Keratinocyte (primary cell): ENCODE results near the gene MCF2L2. TPM values are rescaled to one million over a fixed set of nuclear protein-coding genes. Genes with fewer than 3 reads are reported as not detected.

Source experiments
- DNase-seq: peaks from one replicate; pipeline ENCODE4 v3.0.0-alpha.2; 2011; ENCODE audit warnings: low read depth, missing footprints, low spot score
- FAIRE-seq: peaks from 2 replicates; lab custom pipeline; 2011; peaks lifted over from hg19 to GRCh38; lab: Jason Lieb, UNC
- H2AFZ ChIP-seq: 2 replicates; pipeline ENCODE4 v1.6.0; 2012; ENCODE audit warnings: low read length, control low read depth, inconsistent platforms; ENCODE audit not compliant: control insufficient read depth
- H3K27ac ChIP-seq: 2 replicates; pipeline ENCODE4 v1.5.1; 2011; ENCODE audit warnings: low read length; ENCODE audit not compliant: control insufficient read depth, insufficient read depth
- H3K27me3 ChIP-seq: 3 replicates; pipeline ENCODE4 v1.6.0; 2011; ENCODE audit warnings: low read length; ENCODE audit not compliant: control insufficient read depth, insufficient read depth; ENCODE audit errors: extremely low read depth
- H3K36me3 ChIP-seq, 2 experiments: 2 replicates in 1 of 2; 3 replicates in 1 of 2; pipeline ENCODE4 v1.5.1; 2011; ENCODE audit warnings: low read length in 2 of 2, mild to moderate bottlenecking in 1 of 2; ENCODE audit not compliant: control insufficient read depth in 2 of 2, insufficient read depth in 2 of 2; ENCODE audit errors: extremely low read depth in 1 of 2
- H3K4me1 ChIP-seq: 3 replicates; pipeline ENCODE4 v1.5.1; 2011; ENCODE audit warnings: low read length; ENCODE audit not compliant: control insufficient read depth, insufficient read depth; ENCODE audit errors: extremely low read depth
- H3K4me2 ChIP-seq: 3 replicates; pipeline ENCODE4 v1.6.0; 2011; ENCODE audit warnings: low read depth, low read length; ENCODE audit not compliant: control insufficient read depth, insufficient read depth; ENCODE audit errors: extremely low read depth
- H3K4me3 ChIP-seq, 3 experiments: fragments of 200-600 bp in 1 of 3; sonication (generic) in 1 of 3; 2 replicates in 2 of 3; 3 replicates in 1 of 3; pipeline ENCODE4 v1.5.1; 2011 to 2016; ENCODE audit warnings: low read length in 3 of 3, mild to moderate bottlenecking in 3 of 3, control low read depth in 2 of 3, inconsistent platforms in 1 of 3, low read depth in 1 of 3, mixed read lengths in 1 of 3, mixed run types in 1 of 3, moderate library complexity in 1 of 3; ENCODE audit not compliant: control insufficient read depth in 2 of 3, insufficient read depth in 2 of 3; ENCODE audit errors: extremely low read depth in 1 of 3
- H3K79me2 ChIP-seq: 2 replicates; pipeline ENCODE4 v1.6.0; 2012; ENCODE audit warnings: low read length; ENCODE audit not compliant: control insufficient read depth, insufficient read depth
- H3K9ac ChIP-seq: 3 replicates; pipeline ENCODE4 v1.6.0; 2011; ENCODE audit warnings: low read length; ENCODE audit not compliant: control insufficient read depth, insufficient read depth; ENCODE audit errors: extremely low read depth
- H3K9me1 ChIP-seq: 3 replicates; pipeline ENCODE4 v1.6.0; 2011; ENCODE audit warnings: low read length; ENCODE audit not compliant: control insufficient read depth, insufficient read depth; ENCODE audit errors: extremely low read depth
- H3K9me3 ChIP-seq: 2 replicates; pipeline ENCODE4 v1.5.1; 2012; ENCODE audit warnings: low read depth, low read length; ENCODE audit not compliant: control insufficient read depth
- H4K20me1 ChIP-seq: 3 replicates; pipeline ENCODE4 v1.6.0; 2011; ENCODE audit warnings: low read length; ENCODE audit not compliant: control insufficient read depth, insufficient read depth; ENCODE audit errors: extremely low read depth
- CTCF ChIP-seq, 3 experiments: IDR thresholded peaks in 1 of 3; conservative IDR thresholded peaks in 1 of 3; optimal IDR thresholded peaks in 1 of 3; 2 replicates in 2 of 3; 3 replicates in 1 of 3; pipeline versions ENCODE3 to v1.5.1; 2011; ENCODE audit warnings: low read length in 3 of 3, mild to moderate bottlenecking in 3 of 3, moderate library complexity in 2 of 3, control low read depth in 1 of 3, inconsistent platforms in 1 of 3; ENCODE audit not compliant: insufficient read depth in 2 of 3; ENCODE audit errors: extremely low read depth in 1 of 3
- EZH2 ChIP-seq: IDR thresholded peaks from one replicate; pipeline ENCODE4 v1.6.1; 2012; ENCODE audit warnings: inconsistent platforms, mild to moderate bottlenecking, low read length, moderate library complexity
- dilution Hi-C: fragments of 300-500 bp; cut with MboI; formaldehyde crosslinking; loops from one replicate; pipeline ENCODE4 v1.7.0; 2020; ENCODE audit warnings: low sequenced_read_pairs; ENCODE audit not compliant: extremely low pct_ligation_motif_present
- polyA plus RNA-seq, 5 experiments: library from polyadenylated mRNA; depleted of rRNA in 3 of 5; stranded (reverse) in 3 of 5; stranded (forward) in 1 of 5; unstranded in 1 of 5; fragments of >200 nt; gene quantifications; 1 replicate in 1 of 5; 2 replicates in 3 of 5; 3 replicates in 1 of 5; pipeline versions ENCODE4 v1.2.1 to v1.2.3, GENCODE V29; 2011 to 2012; ENCODE audit warnings: missing spikeins in 2 of 5, low read depth in 1 of 5, low replicate concordance in 1 of 5

The MCF2L2 gene
- polyA plus RNA-seq, 1 donor (not counting 4 experiments of a cell fraction or from before 2014, with no cell fraction given): 0.26 TPM

GRCh38 chr3:183259621-183260020, 168.8 kb downstream of the MCF2L2 start:
- Histone ChIP-seq H3K9me3 (no peaks in the 10 kb centered on the region), H3K36me3 (peaks cover 3 to 15% of the 10 kb centered on the region in 2 experiments), H3K9ac (no peak overlapping the region), H3K4me1 (peaks cover 66% of the 10 kb centered on the region), H3K4me3 (no peak overlapping the region), H4K20me1 (peaks cover 2% of the 10 kb centered on the region), H3K9me1 (no peaks in the 10 kb centered on the region), H3K27me3 (no peaks in the 10 kb centered on the region), H3K79me2 (peaks cover 96% of the 10 kb centered on the region), H3K27ac (peak overlapping the region; percentile 15), H2AFZ (no peak overlapping the region), H3K4me2 (peak overlapping the region; percentile 34)
- FAIRE-seq (no peak), DNase-seq (no peak)
- no peak for TF ChIP-seq CTCF (optimal IDR thresholded peaks at IDR 0.05 in 1 of 3, IDR thresholded peaks at IDR 0.05 in 1 of 3, conservative IDR thresholded peaks at IDR 0.05 in 1 of 3; ENCODE audit: extremely low read depth in 1 of 3, insufficient read depth in 2 of 3, low read length in 3 of 3)
- no peak for TF ChIP-seq EZH2
- dilution Hi-C loops: no loop called here

GRCh38 chr3:183259087-183259486, 169.3 kb downstream of the MCF2L2 start:
- dilution Hi-C loops: no loop called here

More at GRCh38 chr3:183259087-183259486, 169.3 kb downstream of the MCF2L2 start:
- Histone ChIP-seq H3K9ac (no peak overlapping the region), H4K20me1 (peaks cover 2% of the 10 kb centered on the region), H3K4me1 (peaks cover 61% of the 10 kb centered on the region), H3K9me3 (no peaks in the 10 kb centered on the region), H3K9me1 (no peaks in the 10 kb centered on the region), H3K27ac (no peak overlapping the region), H3K4me3 (no peak overlapping the region), H3K36me3 (peaks cover 3 to 15% of the 10 kb centered on the region in 2 experiments), H2AFZ (no peak overlapping the region), H3K27me3 (no peaks in the 10 kb centered on the region), H3K4me2 (no peak overlapping the region), H3K79me2 (peaks cover 96% of the 10 kb centered on the region)
- no peak for FAIRE-seq
- TF ChIP-seq CTCF (optimal IDR thresholded peaks at IDR 0.05 in 1 of 3, IDR thresholded peaks at IDR 0.05 in 1 of 3, conservative IDR thresholded peaks at IDR 0.05 in 1 of 3; ENCODE audit: extremely low read depth in 1 of 3, insufficient read depth in 2 of 3, low read length in 3 of 3): no peak
- TF ChIP-seq EZH2: no peak
- no peak for DNase-seq
